Stimulated activated memory B cell treated with anti-CD40 and anti-IgM and Interleukin-4, amounts not matched to agents 10 μg/mL and 1 μg/mL and 100 μg/mL, for 72 hours (primary cell): ENCODE results near the gene PHF19.
A peak's percentile ranks its signal among the peaks of the same experiment; 100 is the strongest.

Experiments used
- ATAC-seq: fragments of 150-1000 bp; cut with Tn5 transposase; 2 replicates; pipeline ENCODE4 v1.10.0; 2021
- H3K27ac Mint-ChIP-seq: one replicate; pipeline ENCODE4 v1.8.0; 2022; ENCODE audit warnings: mild to moderate bottlenecking, mixed read lengths
- H3K27me3 Mint-ChIP-seq: one replicate; pipeline ENCODE4 v1.8.0; 2022; ENCODE audit warnings: mixed read lengths
- H3K36me3 Mint-ChIP-seq: one replicate; pipeline ENCODE4 v1.8.0; 2022; ENCODE audit warnings: mixed read lengths
- H3K4me1 Mint-ChIP-seq: one replicate; pipeline ENCODE4 v1.8.0; 2022; ENCODE audit warnings: mixed read lengths
- H3K4me3 Mint-ChIP-seq: one replicate; pipeline ENCODE4 v1.8.0; 2022; ENCODE audit warnings: mild to moderate bottlenecking, moderate library complexity, mixed read lengths
- H3K9me3 Mint-ChIP-seq: one replicate; pipeline ENCODE4 v1.8.0; 2022; ENCODE audit warnings: mixed read lengths

The PHF19 gene

DNA sequence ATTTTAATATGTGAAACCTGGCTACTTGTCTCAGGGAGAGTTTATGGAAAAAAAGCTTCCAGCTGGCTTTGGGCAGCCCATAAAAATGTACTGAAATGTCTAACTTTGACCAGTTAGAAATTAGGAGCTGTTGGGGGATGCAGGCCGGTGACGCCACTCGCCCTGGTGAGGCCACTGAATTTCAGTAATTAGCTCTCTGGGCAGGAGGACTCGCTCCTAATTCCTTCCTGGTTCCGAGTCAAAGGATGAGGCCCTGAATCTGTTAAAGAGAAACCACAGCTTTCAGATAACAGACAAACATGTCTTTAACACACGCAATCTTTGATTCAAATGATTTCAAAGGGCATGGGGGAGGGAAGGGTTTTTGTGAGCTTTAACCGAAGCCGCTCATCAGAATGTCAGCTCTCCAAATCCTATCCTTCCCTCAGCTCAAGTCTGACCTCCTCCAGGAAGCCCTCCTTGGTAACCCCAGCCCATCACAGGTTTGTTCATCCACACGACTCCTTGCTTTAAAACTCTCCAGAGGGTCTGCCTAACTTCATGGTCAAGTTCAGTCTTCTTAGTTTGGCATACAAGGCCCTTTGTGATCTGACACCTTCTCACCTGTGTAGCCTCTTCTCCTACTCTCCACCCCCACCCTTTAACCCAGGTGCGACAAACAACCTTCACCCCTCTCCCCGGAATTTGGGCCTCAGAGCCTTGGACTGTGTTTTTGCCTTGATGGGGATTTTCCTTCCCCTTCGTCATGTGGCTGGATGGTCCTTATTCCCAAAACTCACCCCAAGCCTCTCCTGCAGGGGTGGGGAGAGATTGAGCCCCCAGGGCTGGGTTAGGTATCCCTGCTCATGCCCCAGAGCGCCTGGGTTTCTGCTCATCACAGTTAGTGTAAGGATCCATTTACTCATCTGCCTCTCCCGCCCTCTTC is 13.6 kb upstream of the PHF19 start:
- Mint-ChIP-seq H3K27ac (peak overlapping the region; percentile 93), H3K4me1 (peaks cover 58% of the 10 kb centered on the region)
- ATAC-seq = no peak

DNA sequence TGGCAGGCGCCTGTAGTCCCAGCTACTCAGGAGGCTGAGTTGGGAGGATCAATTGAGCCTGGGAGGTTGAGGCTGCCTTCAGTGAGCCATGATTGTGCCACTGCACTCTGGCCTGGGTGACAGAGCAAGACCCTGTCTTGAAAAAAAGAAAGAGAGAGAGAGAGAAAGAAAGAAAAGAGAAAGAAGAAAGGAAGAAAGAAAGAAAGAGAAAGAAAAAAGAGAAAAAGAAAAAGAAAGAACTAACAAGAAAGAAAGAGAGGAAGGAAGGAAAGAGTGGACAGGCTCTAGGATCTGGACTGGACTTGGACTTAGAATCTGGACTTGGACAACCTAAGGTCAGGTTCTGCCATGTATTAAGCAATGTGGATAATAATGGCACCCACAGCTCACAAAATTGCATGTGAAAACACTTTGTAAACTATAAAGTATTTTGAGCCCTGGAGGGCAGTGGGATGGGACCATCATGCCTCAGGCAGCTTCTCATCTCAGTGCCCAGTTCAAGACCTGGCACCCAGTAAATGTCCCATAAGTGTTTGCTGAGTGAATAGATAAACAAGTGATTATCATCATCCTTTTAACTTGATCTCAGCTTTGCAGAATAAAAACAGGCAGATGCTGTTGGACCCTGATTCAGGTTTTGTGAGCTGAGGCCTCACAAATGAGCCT is 12.8 kb upstream of the PHF19 start:
- H3K4me1 Mint-ChIP-seq = peaks cover 59% of the 10 kb centered on the region

More for the DNA sequence above, 13.6 kb upstream of the PHF19 start:
- Mint-ChIP-seq H3K9me3 (no peaks in the 10 kb centered on the region), H3K4me3 (no peak overlapping the region), H3K27me3 (no peaks in the 10 kb centered on the region), H3K36me3 (no peaks in the 10 kb centered on the region)

DNA sequence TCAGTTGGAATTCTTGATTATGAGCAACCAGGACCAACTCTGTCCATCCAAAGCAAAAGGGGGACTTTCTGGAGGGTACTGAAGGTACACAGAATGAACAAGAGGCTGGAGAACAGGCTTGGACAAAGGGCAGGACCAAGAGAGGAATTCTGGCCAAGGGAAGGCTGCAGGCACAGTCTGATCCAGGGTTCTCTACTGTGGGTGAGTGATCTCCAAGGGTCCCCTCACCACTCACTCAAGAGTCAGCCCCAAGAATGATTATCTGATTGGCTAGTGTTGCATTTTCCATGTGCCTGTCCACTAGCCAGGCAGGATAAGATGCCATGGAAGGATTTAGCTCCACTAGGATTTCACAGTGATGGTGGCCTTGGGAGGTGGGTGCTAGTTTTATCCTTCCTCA is 11.6 kb upstream of the PHF19 start:
- Mint-ChIP-seq H3K27ac (no peak overlapping the region), H3K4me3 (no peak overlapping the region), H3K9me3 (no peaks in the 10 kb centered on the region), H3K4me1 (peaks cover 56% of the 10 kb centered on the region), H3K36me3 (no peaks in the 10 kb centered on the region), H3K27me3 (no peaks in the 10 kb centered on the region)
- ATAC-seq = no peak

More for the DNA sequence above, 12.8 kb upstream of the PHF19 start:
- H3K4me3 Mint-ChIP-seq = no peak overlapping the region
- H3K27me3 Mint-ChIP-seq = no peaks in the 10 kb centered on the region
- no peaks in the 10 kb centered on the region for H3K9me3 Mint-ChIP-seq
- H3K36me3 Mint-ChIP-seq = no peaks in the 10 kb centered on the region
- H3K27ac Mint-ChIP-seq = peak overlapping the region; percentile 93
- no peak for ATAC-seq

DNA sequence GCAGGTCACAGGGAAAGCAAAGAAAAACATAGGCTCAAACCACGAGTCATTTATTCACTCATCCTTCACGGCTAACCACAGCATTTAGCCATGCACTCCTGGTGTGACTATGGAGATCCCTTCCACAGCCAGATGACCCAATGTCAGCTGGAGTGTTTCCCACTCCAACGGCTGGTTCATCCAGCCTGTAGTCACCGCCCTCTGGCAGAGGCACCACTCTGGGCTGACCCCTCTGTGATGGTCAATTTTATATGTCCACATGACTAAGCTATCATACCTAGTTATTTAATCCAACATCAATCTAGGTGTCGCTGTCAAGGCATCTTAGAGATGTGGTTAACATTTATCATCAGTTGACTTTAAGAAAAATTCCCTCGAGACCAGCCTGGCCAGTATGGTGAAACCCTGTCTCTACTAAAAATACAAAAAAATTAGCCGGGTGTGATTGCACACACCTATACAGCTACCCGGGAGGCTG is 9.5 kb upstream of the PHF19 start:
- Mint-ChIP-seq H3K27ac (peak overlapping the region; percentile 66), H3K9me3 (no peaks in the 10 kb centered on the region), H3K4me3 (no peak overlapping the region), H3K36me3 (no peaks in the 10 kb centered on the region), H3K27me3 (peaks cover 5% of the 10 kb centered on the region), H3K4me1 (peaks cover 41% of the 10 kb centered on the region)
- peak; percentile 58 for ATAC-seq

DNA sequence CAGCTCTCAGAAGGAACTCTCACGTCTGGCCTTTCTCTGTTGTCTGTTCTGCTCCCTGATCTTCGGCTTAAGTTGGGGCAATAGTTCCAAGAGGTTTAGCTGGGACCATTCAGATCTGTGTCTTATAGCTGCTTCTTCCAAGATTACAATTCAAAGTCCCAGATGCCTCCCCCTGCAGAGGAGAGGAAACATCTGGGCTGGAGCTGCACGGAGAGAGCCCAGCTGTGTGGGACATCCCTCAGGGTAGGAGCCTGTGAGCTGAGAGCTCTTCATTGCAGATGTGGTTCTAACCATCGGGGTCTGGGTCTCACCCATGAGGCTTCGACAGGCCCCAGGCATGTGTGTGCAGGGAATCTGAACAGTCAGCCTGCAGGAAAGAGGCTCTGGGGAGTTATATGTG is 9.0 kb upstream of the PHF19 start:
- Mint-ChIP-seq H3K36me3 (no peaks in the 10 kb centered on the region), H3K27ac (peak overlapping the region; percentile 66), H3K4me3 (no peak overlapping the region), H3K9me3 (no peaks in the 10 kb centered on the region), H3K27me3 (peaks cover 11% of the 10 kb centered on the region), H3K4me1 (peaks cover 35% of the 10 kb centered on the region)
- ATAC-seq = peak; percentile 12

DNA sequence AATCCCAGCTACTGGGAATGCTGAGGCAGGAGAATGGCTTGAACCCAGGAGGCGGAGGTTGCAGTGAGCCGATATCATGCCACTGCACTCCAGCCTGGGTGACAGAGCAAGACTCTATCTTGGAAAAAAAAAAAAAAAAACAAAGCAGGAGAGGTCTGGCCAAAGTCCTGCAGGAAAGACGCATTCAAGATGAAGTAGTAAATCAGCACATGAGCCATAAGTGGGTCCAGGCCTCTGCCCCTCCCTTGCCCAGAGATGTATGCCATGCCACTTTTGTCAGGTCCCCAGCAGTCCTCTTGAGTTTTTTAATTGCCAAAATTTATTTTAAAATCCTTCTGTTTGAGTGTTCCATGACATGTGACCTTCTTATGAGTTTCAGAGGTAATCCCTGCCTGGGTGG is 8.5 kb upstream of the PHF19 start:
- H3K27me3 Mint-ChIP-seq = peaks cover 13% of the 10 kb centered on the region
- no peaks in the 10 kb centered on the region for H3K36me3 Mint-ChIP-seq
- peak overlapping the region; percentile 66 for H3K27ac Mint-ChIP-seq
- peaks cover 30% of the 10 kb centered on the region for H3K4me1 Mint-ChIP-seq
- no peak for ATAC-seq
- no peak overlapping the region for H3K4me3 Mint-ChIP-seq
- no peaks in the 10 kb centered on the region for H3K9me3 Mint-ChIP-seq

DNA sequence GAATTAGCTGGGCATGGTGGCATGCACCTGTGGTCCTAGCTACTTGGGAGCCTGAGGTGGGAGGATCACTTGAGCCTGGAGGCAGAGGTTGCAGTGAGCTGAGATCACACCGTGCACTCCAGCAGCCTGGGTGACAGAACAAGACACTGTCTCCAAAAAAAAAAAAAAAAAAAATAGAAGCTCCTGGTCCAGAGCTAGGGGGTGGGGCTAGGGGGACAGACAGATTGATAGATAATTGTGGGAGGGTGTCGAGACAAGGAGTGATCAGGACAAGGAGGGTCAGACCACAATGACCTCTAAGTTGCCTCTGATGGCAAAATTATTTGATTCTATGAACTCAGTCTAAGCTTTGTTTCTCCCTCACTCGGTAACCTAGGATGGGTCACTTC is 6.6 kb upstream of the PHF19 start:
- Mint-ChIP-seq H3K4me1 (peaks cover 35% of the 10 kb centered on the region), H3K27me3 (peaks cover 26% of the 10 kb centered on the region), H3K4me3 (no peak overlapping the region), H3K36me3 (no peaks in the 10 kb centered on the region), H3K27ac (no peak overlapping the region), H3K9me3 (no peaks in the 10 kb centered on the region)
- ATAC-seq = no peak

DNA sequence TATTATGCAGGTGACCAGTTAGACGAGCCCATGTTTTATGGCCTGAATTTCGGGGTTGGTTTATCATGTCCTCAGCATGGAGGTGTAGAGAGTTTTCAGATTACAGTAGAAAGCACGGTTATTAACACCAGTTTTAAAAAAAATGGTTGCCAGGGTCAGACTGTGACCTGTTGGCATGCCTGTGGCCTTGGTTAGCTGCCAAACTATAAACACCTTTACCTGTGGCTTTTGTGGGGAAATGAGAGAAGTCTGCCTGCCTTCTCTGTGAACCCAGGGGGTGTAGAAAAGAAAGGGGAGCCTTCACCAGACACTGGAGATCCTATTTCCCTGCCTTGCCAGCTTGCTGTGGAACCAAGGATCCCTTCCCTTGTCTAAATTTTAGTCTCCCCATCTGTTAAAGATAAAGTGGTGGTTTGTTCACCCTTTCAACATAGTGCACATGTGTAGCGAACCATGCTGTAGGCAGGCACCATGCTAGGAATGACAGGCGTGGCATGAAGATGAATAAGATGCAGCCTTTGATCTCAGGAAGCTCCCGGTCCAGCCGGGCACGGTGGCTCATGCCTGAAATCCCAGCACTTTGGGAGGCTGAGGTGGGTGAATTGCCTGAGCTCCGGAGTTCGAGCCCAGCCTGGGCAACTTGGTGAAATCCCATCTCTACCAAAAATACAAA is 6.1 kb upstream of the PHF19 start:
- ATAC-seq = no peak
- Mint-ChIP-seq H3K27ac (no peak overlapping the region), H3K4me1 (peaks cover 41% of the 10 kb centered on the region), H3K27me3 (peaks cover 27% of the 10 kb centered on the region), H3K4me3 (no peak overlapping the region), H3K36me3 (no peaks in the 10 kb centered on the region), H3K9me3 (no peaks in the 10 kb centered on the region)

DNA sequence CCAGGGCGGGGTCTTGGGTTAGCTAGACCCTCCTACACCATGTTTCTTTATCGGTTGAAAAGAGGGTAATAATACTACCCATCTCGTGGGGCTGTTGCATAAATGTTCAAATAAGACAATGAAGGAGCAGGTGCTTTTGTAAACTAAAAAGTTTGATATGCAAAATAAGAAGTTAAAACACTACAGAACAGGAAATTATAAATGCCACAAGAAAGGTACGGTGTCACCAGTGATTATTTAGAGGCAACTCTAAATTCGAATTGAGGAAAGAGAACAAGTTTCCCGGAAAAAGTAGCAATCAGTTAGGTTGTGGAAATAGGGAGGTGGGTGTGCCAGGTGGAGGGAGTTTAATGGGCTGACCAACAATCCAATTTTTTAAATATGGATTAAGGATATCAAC is 2.5 kb upstream of the PHF19 start:
- peaks cover 46% of the 10 kb centered on the region for H3K4me1 Mint-ChIP-seq
- H3K4me3 Mint-ChIP-seq = no peak overlapping the region
- no peaks in the 10 kb centered on the region for H3K9me3 Mint-ChIP-seq
- peaks cover 27% of the 10 kb centered on the region for H3K27me3 Mint-ChIP-seq
- H3K27ac Mint-ChIP-seq = peak overlapping the region; percentile 82
- ATAC-seq = no peak
- H3K36me3 Mint-ChIP-seq = peaks cover 6% of the 10 kb centered on the region

DNA sequence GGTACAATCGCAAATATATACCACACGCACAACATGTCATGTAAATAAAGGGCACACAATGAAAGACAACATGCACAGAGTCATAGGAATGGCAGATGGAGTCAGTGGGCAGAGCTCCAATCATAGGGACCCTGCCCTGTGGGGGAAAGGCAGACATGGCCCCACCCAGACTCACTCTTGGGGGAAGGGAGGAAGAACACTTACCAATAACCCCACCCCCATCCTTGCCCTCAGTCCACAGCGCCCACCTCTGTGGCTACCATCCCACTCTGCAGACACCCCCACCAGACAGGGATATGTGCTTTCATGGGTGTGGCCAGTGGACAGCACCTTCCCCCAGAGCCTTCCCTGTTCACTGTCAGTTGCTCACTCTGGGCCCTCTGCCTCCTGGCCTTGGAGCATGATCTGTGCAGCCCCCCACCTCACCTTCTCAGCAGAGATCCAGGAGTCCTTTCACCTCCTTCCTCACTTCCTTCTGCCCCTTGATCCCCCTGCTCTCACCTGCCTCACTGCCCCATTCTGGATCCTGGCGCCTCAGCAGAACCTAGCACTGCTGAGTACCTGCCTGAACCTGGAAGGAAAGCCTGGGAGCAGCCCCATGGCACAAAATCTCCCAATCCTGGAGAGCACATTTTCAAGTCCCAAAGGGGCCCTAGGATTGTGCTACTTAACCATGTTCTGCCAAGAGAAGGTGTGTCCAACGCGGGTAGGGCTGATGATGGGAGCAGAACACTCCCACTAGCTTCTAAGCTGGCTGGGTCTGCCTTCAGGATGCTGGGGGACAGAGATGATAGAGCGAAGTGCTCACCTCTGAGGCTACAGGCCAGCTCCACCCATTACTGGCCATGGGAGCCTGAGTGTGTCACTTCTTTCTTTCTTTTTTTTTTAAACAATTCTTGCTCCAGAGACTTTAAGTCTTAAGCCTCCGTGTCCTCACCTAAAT is 1.5 kb upstream of the PHF19 start:
- Mint-ChIP-seq H3K27ac (peak overlapping the region; percentile 82), H3K4me1 (peaks cover 54% of the 10 kb centered on the region), H3K9me3 (no peaks in the 10 kb centered on the region), H3K4me3 (peak overlapping the region; percentile 86), H3K36me3 (peaks cover 11% of the 10 kb centered on the region), H3K27me3 (peaks cover 27% of the 10 kb centered on the region)
- ATAC-seq = no peak

DNA sequence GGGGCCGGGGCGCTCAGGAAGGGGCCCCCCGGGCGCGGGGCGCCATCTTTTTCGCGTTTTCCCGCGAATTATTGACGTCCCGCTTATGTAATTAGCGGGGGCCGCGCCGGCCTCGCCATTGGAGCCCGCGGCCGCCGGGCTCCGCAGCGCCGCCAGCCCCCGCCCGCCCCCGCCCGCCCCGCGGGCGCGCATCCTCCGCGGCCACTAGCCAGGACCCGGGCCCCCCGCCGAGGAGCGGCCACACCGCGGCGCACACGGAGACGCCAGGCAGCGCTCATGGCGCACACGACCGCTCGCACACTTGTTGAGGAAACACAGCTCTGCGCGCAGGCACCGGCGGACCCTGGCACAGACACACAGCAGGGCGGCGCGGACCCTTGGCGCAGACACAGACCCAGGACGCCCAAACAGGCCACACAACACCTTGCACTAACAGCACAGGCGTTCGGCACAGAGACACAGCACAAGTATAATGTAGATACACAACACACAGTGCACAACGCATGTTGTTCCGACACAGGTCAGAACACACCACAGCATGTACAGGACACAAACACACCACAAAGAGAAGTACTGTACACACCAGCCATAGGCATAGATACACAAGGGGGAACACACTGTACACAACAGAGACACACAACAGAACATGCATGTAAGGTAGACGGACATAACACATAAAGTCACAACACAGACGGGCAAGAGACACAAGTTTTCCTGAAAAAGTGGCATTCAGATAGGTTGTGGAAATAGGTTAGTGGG is 467 bp upstream of the PHF19 start:
- H3K27me3 Mint-ChIP-seq = peaks cover 27% of the 10 kb centered on the region
- H3K27ac Mint-ChIP-seq = peak overlapping the region; percentile 82
- no peaks in the 10 kb centered on the region for H3K9me3 Mint-ChIP-seq
- peaks cover 56% of the 10 kb centered on the region for H3K4me1 Mint-ChIP-seq
- H3K4me3 Mint-ChIP-seq = peak overlapping the region; percentile 86
- peaks cover 18% of the 10 kb centered on the region for H3K36me3 Mint-ChIP-seq
- peak; percentile 71 for ATAC-seq

DNA sequence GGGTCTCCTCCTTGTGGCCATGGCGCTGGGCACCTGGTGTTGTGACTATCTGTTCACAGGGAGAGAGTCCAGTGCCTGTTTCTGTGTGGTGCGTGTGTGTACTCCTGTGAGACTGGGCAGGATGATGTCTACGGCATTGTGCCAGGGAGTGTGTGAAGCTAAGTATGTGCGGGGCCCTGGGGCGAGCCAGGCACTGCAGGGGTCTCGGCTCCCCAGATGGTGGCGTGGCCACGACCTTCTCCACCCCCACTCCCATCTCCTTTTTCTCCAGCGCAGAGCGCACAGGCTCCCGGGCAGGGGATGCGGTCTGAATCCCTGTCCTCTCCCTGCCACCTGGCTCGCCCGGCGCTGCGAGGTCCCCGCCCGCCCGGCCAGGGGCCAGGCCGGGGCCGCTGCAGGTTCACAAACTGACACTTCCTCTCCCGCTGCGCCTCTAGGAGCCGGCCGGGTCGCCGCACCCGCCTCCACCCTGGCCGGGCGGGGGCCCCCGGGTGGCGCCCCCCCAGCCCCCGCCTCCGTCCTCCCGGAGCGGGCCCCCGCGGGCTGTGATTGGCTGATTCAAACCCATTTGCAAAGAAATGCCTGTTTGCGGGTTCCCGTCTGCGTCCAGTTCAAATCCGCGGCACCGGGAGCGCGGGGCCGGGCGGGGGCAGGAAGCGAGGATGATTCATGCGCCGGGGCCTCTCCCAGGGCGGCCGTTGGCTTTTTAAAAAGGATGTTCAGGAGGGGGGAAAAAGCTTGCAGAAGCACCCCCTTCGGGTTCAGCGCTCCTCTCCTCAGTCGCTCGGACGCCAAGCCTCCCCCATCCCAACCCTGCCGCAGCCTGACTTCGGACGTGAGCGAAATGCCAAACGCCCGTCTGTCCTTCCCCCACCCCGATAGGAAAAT is 790 bp downstream of the PHF19 start:
- Mint-ChIP-seq H3K27me3 (peaks cover 18% of the 10 kb centered on the region), H3K4me3 (peak overlapping the region; percentile 77), H3K9me3 (no peaks in the 10 kb centered on the region), H3K27ac (peak overlapping the region; percentile 82), H3K36me3 (peaks cover 23% of the 10 kb centered on the region), H3K4me1 (peaks cover 51% of the 10 kb centered on the region)
- ATAC-seq = peak; percentile 85

DNA sequence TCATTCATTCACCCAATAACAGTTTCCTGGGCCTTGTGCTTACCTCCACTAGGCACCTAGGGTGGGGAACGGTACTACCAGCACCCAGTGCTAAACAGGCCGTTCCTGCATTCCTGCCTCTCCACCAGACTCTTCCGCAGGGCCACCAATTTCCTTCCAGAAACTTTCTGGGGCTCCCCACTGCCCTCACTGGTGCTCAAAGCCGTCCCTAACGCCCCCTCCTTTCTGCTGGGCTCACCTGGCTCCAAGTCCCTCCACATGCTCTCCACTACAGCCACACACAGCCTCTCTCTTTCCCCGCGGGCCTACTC is 1.4 kb downstream of the PHF19 start:
- no peak for ATAC-seq

More for the DNA sequence above, 1.4 kb downstream of the PHF19 start:
- peaks cover 13% of the 10 kb centered on the region for H3K27me3 Mint-ChIP-seq
- H3K36me3 Mint-ChIP-seq = peaks cover 23% of the 10 kb centered on the region
- H3K4me3 Mint-ChIP-seq = peak overlapping the region; percentile 72
- H3K4me1 Mint-ChIP-seq = peaks cover 51% of the 10 kb centered on the region
- H3K27ac Mint-ChIP-seq = peak overlapping the region; percentile 82
- no peaks in the 10 kb centered on the region for H3K9me3 Mint-ChIP-seq
